GM10266 (cell line): ENCODE measurements around the gene NAA25.

Experiments used
- DNase-seq: peaks from one replicate; pipeline ENCODE4 v3.0.0; 2012; ENCODE audit errors: extremely low spot score
- TF ChIP-seq, protein P1 (sequence below): IDR thresholded peaks from 2 replicates; pipeline ENCODE4 v1.5.1; 2012; ENCODE audit warnings: mild to moderate bottlenecking, low read depth; ENCODE audit not compliant: control insufficient read depth, insufficient read depth; ENCODE audit errors: missing control alignments

Gene NAA25

GRCh38 chr12:112146123-112146522, 37.5 kb upstream of the NAA25 start:
- TF ChIP-seq, protein P1, sequence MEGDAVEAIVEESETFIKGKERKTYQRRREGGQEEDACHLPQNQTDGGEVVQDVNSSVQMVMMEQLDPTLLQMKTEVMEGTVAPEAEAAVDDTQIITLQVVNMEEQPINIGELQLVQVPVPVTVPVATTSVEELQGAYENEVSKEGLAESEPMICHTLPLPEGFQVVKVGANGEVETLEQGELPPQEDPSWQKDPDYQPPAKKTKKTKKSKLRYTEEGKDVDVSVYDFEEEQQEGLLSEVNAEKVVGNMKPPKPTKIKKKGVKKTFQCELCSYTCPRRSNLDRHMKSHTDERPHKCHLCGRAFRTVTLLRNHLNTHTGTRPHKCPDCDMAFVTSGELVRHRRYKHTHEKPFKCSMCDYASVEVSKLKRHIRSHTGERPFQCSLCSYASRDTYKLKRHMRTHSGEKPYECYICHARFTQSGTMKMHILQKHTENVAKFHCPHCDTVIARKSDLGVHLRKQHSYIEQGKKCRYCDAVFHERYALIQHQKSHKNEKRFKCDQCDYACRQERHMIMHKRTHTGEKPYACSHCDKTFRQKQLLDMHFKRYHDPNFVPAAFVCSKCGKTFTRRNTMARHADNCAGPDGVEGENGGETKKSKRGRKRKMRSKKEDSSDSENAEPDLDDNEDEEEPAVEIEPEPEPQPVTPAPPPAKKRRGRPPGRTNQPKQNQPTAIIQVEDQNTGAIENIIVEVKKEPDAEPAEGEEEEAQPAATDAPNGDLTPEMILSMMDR: no peak
- no peak for DNase-seq

DNA sequence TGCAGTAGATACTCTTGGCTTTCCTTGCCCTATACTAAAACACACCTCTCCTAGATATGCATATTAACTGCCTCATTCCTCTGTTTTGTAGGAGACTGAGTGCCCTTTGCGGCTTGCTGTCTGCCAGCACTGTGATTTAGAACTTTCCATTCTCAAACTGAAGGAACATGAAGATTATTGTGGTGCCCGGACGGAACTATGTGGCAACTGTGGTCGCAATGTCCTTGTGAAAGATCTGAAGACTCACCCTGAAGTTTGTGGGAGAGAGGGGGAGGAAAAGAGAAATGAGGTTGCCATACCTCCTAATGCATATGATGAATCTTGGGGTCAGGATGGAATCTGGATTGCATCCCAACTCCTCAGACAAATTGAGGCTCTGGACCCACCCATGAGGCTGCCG, 32.1 kb upstream of the NAA25 start:
- DNase-seq: no peak
- TF ChIP-seq, protein P1: no peak

GRCh38 chr12:112134731-112135130, 26.1 kb upstream of the NAA25 start:
- TF ChIP-seq, protein P1: no peak

DNA sequence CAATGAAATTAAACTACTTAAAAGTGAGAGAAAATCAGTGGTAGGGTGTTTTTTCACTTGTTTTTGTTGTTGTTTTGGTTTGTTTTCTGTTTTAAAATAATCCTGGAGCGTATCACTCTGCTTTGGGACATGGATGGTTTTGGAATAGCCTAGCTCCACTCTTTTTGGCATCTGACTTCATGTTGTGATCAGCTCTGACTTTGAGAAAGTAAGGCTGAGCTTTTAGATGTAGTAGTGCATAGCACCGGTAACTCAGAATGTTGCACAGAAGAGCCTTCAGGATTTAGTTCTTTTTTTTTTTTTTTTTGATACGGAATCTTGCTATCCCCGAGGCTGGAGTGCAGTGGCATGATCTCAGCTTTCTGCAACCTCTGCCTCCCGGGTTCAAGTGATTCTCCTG, 24.8 kb upstream of the NAA25 start:
- TF ChIP-seq, protein P1: no peak
- no peak for DNase-seq

More at GRCh38 chr12:112134731-112135130, 26.1 kb upstream of the NAA25 start:
- no peak for DNase-seq

- no peak for DNase-seq
- TF ChIP-seq, protein P1: no peak
Observed at GRCh38 chr12:112131686-112132085, 23.1 kb upstream of the NAA25 start.

- DNase-seq: peak; percentile 49
Observed at GRCh38 chr12:112130441-112130998, 21.9 kb upstream of the NAA25 start.

GRCh38 chr12:112126911-112127310, 18.3 kb upstream of the NAA25 start:
- DNase-seq: no peak
- TF ChIP-seq, protein P1: no peak

More at GRCh38 chr12:112130441-112130998, 21.9 kb upstream of the NAA25 start:
- TF ChIP-seq, protein P1: no peak
